GM11168 (cell line): ENCODE results near the gene DOCK10.

Source experiments
- in situ Hi-C: fragments of 300-500 bp; cut with MboI; formaldehyde crosslinking; loops from one replicate; pipeline ENCODE4 v1.12.0; 2022; ENCODE audit warnings: low sequenced_read_pairs; ENCODE audit not compliant: unreplicated experiment

Gene DOCK10

DNA sequence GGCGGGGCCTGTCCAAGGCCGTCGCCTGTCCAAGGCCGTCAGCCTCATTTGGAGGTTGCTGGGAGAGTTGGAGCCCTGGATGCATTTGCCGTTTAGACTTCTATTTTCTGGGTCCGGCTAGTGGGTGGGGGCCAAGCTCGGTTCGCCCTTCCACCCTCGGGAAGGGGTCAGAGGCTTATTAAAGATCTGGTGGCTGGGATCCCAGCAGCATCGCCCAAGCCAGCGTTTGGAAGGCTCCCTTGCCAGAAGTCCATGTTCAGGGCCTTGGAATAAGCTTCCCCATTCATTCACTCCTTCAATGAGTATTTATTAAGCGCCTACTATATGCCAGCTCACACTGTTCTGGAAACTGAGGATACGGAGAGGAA lies 516 bp upstream of the DOCK10 start:
- in situ Hi-C loops, result no loop called here

DNA sequence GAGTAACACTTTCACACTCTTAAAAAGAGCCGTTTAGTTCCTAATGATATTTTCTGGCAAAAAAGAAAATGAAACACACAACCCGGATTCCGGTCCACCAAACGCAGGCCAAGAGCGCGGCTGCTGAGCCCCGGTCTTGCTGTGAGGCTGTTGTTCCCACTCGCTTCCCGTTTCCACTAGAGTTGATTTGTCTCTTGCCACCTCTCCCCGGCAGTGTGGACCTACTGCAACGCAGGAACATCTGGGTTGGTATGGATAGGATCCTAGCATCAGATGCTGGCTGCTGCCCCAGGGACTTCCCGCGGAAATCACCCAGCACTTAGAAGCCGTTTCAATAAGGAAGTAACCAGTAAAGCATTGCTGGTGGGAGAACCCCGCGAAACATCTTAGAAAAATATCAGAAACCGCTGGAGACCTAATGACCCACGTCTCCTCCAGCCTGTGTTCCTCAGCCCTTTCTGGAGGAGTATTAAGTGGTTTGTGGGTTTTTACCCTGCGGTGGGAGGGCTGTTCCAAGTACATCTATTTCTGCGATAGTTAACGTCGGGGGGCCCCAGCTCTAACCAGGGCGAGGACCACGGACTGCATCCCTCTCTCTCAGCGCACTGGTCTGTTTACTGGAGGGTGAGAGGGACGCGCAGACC lies 939 bp downstream of the DOCK10 start:
- in situ Hi-C loops, result no loop called here

- in situ Hi-C loops, result no loop called here
Observed at GRCh38 chr2:225040856-225041206, 1.4 kb downstream of the DOCK10 start.

- in situ Hi-C loops, result no loop called here
Observed at GRCh38 chr2:225040142-225040541, 2.1 kb downstream of the DOCK10 start.

- in situ Hi-C loops, result no loop called here
Observed at GRCh38 chr2:225038231-225038523, 4.1 kb downstream of the DOCK10 start.

GRCh38 chr2:225037415-225038230 lies 4.6 kb downstream of the DOCK10 start:
- in situ Hi-C loops, result no loop called here

DNA sequence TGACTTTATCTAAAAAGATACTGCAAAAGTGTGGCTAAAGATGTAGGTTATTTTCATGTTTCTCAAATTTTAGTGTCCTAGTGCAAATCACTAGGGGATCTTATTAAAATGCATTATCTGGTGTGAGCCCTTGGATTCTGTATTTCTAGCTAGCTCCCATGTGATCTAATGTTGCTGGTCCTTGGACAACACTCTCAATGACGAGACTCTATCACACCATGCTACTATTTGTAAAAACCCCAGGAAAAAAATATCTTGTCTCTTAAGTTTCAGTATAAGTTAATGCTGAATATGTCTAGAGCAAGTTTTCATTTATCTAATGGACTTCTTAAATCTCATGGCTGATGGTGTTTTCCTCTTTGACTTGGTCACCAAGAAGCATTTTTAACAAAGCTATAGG lies 5.8 kb downstream of the DOCK10 start:
- in situ Hi-C loops, result no loop called here

- in situ Hi-C loops, result no loop called here
Observed at GRCh38 chr2:225033440-225034318, 8.6 kb downstream of the DOCK10 start.

GRCh38 chr2:225032246-225032645 lies 10.0 kb downstream of the DOCK10 start:
- in situ Hi-C loops, result no loop called here

DNA sequence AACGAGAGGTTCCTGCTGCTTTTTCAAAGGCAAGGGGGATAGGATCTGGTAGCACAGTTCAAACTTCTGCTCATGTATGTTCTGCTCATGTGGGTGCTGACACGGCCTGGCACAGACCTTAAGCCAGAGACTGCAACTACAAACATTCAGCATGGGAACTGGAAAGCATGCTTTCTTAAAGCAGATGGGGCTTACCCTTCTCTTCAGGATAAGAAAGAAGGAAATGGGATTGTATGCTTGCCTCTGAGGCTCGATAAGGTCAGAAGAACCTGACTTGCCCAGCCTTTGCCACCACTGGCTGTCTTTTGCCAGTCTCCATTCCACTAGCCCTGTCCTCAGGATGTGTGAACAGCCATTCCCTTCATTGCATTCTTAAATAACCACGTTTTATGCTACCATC lies 10.7 kb downstream of the DOCK10 start:
- in situ Hi-C loops, result no loop called here

DNA sequence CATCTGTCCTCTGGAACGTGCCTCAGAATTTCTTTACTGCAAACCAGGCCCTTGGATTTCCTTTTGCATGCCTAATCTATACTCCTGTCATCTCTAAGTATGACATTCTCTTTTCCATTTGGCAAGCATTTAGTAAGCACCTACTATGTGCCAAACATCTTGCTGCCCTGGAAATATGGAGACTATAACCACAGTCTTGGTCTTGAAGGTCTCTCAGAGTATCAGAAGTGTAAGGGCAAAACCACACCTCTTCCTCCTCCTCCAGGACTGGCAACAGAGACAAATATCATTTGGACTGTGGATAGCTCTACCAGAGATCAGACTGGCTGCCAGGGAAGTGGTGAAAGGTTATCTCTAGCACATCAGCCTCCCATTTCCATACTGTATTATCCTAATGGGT lies 11.4 kb downstream of the DOCK10 start:
- in situ Hi-C loops, result no loop called here

GRCh38 chr2:225030203-225030602 lies 12.1 kb downstream of the DOCK10 start:
- in situ Hi-C loops, result no loop called here

DNA sequence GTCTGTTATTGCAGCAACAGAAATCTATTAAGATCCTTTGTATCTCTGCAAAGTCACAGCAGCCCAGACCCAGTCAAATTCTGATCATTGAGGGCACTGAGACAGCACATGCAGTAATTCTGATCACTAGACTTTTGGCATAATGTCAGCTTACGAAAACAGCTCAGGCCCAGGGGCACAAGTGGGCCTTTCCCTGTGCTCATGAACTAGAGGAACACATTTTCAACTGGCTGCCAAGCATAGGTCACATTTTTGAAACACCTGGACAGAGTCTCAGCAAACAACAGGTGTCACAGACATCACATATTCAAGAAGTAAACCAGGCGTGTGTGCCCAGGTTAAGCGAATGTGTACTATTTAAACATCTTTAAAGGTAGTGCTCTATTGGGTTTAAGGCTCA lies 13.7 kb downstream of the DOCK10 start:
- in situ Hi-C loops, result no loop called here

DNA sequence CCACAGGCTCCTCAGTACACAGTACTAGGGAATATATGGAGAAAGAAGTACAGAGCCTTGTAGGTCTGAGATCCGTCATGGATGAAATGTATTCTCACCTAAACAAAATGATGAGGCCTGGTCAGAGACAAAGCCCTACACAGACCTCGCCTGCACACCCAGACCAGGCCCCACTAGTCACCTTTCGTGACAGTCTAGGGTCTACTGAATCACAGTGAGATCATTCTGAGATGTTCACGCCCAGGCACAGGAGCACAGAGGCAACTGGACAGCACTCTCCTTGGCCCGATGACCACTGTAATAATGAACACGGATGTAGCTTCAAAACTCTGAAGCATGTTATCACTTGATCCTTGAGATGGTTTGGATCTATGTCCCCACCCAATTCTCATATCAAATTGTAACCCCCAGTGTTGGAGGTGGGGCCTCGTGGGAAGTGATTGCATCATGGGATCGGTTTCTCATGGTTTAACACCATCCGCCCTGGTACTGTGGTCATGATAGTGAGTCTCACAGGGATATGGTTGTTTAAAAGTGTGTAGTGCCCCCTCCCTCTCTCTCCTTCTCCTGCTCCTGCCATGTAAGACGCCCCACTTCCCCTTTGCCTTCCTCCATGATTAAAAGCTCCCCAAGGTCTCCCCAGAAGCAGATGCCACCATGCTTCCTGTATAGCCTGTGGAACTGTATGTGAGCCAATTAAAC lies 15.1 kb downstream of the DOCK10 start:
- in situ Hi-C loops, result no loop called here

GRCh38 chr2:225025917-225026571 lies 16.2 kb downstream of the DOCK10 start:
- in situ Hi-C loops, result no loop called here

GRCh38 chr2:225022188-225022587 lies 20.1 kb downstream of the DOCK10 start:
- in situ Hi-C loops, result no loop called here

DNA sequence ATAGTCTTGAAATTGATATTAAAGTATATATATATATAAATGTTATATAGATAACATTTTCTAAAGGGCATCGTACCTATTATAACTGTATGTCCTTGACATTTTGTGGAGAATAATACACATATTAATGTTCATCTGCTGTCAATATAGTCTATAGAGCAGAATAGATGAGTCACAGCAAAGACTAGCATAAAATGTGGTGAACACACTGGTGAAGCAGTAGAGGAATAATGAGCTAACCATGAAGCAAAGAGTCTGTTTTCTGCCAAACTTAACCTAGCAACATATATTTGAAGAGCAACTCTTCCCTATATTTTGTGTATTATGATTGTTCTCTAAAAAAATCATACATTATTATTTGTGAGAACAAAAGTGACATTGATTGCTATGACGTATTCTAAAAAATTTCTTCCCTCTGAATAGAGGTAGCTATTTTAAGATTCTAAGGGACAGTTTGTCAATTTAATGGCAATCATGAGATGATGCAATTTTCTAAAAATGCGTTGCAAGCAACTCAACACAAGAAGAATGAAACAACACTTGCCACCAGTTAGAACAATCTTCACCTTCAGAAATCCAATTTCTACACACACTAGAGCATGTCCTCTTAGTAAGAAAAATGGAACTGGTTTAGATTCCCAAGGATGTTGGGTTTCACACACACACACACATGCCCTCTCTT lies 22.0 kb downstream of the DOCK10 start:
- in situ Hi-C loops, result no loop called here

- in situ Hi-C loops, result no loop called here
Observed at GRCh38 chr2:225019105-225019504, 23.2 kb downstream of the DOCK10 start.

- in situ Hi-C loops, result no loop called here
Observed at GRCh38 chr2:225017713-225018112, 24.6 kb downstream of the DOCK10 start.
